Inflammatory macrophage treated with lipopolysaccharide for 1 hour (primary cell): ENCODE results near the gene SIRT3.

Experiments
- DNase-seq, 2 donors: peaks; one replicate each; pipeline ENCODE4 v3.0.0-alpha.2; 2020 to 2022

The SIRT3 gene

GRCh38 chr11:235997-236773, at the start of gene SIRT3:
SIRT3 (minus strand) TSS chr11:236342; CDS start chr11:236328, 14 bp downstream.
- DNase-seq: peak; percentile 6

DNA sequence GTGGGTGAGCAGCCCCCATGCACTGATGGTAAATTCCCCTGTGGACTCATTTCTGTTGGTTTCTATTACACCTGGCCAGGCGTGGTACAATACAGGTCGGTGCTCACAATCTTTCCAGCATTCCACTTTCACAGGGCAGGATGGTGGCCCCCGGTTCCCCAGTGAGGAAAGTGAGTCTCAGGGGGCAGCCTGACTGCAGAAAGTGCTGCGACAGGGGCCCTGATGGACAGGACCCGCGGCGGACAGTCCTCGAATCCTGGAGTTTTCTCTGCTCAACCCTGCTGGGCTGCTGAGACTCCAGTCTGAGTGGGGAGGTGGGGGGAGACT, 49.7 kb upstream of the SIRT3 start:
- no peak for DNase-seq

DNA sequence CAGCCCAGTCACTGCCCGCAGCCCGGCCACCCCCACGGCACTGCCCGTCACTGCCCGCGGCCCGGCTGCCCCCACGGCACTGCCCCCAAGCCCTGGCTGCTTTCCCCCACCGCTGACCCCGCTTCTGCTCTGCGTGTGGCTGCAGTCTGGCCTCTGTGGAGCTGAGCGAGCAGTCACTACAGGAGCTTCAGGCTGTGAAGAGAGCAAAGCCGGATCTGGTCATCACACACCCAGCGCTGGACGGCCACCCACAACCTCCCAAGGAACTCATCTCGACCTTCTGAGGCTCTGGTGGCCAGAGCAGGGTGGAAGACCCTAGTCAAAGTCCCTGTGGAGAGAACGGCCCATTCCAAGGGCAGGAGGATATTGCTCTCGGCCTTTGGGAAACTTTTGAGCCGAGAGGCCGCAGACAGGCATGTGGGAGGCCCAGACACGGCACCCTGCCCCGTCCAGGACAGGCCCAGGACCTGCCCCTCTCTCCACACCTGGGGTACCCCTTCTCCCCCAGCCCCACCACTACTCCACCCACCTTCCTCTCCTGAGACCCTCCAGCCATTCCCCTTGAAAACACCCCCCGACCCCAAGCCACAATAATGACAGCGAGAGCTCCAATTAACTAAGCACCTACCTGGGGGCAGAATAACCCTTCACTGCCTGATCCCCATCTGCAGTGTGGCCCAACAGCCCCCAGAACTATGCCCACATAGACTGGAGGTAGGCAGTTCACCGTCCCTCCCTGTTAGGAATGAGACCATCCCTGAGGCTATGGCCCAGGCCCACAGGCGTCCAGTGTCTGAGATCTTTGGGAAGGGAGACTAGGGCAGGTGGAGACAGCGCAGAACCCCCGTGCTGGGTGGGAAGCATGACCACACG, 49.1 kb upstream of the SIRT3 start:
- no peak for DNase-seq

DNA sequence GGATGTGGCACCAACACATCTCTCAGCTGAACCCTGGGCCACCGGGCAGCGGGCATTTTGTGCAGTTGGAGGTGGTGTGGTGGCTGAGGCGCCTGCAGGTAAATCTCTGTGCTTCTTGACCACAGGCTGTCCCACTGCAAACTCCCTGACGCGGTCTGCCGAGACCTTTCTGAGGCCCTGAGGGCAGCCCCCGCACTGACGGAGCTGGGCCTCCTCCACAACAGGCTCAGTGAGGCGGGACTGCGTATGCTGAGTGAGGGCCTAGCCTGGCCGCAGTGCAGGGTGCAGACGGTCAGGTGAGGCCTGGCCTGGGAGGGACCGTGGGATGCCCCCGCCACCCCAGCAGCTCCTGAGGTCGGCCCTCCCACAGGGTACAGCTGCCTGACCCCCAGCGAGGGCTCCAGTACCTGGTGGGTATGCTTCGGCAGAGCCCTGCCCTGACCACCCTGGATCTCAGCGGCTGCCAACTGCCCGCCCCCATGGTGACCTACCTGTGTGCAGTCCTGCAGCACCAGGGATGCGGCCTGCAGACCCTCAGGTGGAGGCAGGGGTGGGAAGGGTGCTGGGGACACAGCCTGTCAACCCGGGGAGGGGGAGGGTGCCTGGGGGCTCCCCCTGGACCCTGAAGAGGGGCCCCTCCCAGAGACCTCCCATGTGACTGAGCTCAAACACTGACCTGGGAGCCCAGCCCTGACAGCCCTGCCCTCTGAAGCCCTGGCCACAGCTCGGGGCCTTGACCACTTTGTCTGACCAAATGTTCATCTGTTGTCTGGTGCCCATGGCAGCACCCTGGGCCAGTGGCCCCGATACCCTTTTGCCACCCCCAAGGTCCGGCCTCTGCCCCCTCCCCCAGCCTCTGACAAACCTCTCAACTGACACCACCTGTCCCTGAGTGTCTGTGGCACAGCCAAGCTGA, 48.2 kb upstream of the SIRT3 start:
- no peak for DNase-seq

GRCh38 chr11:283405-284104, 47.4 kb upstream of the SIRT3 start:
- DNase-seq: no peak

DNA sequence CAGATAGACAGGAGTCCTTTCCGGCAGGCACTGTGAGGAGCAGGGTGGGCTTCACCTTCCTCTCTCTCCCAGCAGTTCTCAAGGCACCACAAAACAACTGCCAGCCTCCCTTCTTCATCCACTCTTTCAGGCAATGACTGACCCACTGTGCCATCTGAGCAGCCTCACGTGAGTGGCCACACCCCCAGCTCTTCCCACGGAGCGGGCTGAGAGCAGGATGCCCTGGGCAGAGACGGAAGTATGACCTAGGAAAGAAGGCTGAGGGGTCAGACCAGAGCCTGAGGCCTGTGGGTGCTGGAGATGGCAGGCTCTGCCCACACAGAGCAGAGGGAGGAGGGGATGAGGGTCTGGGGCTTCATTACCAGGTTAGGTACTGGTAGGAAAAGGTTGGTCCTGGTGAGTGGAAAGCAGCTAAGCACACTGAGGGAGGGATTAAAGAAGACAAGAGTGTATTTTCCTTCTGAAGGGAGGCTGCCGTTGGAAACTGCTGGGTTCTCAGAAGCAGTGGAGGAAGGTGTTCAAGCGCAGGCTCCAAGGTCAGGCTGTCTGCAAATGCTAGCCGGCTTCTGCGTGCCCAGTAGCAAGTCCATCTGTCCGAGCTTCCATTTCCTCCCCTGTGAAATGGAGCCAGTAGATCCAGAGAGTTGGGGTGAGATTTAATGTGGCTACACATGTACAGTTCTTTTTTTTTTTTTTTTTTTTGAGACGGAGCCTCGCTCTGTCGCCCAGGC, 46.7 kb upstream of the SIRT3 start:
- no peak for DNase-seq

GRCh38 chr11:282171-282570, 46.0 kb upstream of the SIRT3 start:
- no peak for DNase-seq

DNA sequence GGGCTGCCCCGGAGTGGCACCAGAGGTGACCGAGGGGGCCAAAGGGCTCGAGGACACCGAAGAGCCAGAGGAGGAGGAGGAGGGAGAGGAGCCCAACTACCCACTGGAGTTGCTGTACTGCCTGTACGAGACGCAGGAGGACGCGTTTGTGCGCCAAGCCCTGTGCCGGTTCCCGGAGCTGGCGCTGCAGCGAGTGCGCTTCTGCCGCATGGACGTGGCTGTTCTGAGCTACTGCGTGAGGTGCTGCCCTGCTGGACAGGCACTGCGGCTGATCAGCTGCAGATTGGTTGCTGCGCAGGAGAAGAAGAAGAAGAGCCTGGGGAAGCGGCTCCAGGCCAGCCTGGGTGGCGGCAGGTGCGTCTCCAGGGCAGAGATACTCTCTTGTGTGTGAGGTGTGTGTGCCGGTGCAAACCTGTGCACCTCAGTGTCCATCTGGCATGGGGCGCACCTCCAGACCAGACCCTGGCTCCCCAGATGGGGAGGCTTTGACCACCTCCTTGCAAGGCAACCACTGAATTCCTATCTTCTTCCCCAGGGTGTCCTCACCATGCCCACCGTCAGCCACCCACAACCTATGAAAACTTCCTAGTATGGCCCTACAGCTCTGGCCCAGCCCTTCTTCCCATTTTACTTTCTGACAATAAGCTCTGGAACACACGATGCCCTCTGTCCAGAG, 45.5 kb upstream of the SIRT3 start:
- DNase-seq: no peak

DNA sequence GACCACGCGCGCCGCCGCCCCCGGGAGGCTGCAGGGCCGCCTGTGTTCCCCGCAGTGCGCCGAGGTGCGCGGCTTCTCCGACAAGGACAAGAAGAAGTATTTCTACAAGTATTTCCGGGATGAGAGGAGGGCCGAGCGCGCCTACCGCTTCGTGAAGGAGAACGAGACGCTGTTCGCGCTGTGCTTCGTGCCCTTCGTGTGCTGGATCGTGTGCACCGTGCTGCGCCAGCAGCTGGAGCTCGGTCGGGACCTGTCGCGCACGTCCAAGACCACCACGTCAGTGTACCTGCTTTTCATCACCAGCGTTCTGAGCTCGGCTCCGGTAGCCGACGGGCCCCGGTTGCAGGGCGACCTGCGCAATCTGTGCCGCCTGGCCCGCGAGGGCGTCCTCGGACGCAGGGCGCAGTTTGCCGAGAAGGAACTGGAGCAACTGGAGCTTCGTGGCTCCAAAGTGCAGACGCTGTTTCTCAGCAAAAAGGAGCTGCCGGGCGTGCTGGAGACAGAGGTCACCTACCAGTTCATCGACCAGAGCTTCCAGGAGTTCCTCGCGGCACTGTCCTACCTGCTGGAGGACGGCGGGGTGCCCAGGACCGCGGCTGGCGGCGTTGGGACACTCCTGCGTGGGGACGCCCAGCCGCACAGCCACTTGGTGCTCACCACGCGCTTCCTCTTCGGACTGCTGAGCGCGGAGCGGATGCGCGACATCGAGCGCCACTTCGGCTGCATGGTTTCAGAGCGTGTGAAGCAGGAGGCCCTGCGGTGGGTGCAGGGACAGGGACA, 44.8 kb upstream of the SIRT3 start:
- DNase-seq: no peak

DNA sequence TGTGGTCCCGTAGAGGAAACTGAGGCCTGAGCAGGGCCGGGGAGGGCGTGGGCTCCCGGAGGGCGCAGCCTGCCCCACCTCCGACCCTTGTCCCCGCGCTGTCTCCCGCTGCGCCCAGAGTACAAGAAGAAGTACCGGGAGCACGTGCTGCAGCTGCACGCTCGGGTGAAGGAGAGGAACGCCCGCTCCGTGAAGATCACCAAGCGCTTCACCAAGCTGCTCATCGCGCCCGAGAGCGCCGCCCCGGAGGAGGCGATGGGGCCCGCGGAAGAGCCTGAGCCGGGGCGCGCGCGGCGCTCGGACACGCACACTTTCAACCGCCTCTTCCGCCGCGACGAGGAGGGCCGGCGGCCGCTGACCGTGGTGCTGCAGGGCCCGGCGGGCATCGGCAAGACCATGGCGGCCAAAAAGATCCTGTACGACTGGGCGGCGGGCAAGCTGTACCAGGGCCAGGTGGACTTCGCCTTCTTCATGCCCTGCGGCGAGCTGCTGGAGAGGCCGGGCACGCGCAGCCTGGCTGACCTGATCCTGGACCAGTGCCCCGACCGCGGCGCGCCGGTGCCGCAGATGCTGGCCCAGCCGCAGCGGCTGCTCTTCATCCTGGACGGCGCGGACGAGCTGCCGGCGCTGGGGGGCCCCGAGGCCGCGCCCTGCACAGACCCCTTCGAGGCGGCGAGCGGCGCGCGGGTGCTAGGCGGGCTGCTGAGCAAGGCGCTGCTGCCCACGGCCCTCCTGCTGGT, 44.0 kb upstream of the SIRT3 start:
- DNase-seq: no peak

- no peak for DNase-seq
Observed at GRCh38 chr11:279040-279965, 43.2 kb upstream of the SIRT3 start.

- no peak for DNase-seq
Observed at GRCh38 chr11:278001-278951, 42.1 kb upstream of the SIRT3 start, which contains the start of gene NLRP6. NLRP6 (plus strand) TSS chr11:278407; CDS start chr11:278570, 163 bp downstream.

DNA sequence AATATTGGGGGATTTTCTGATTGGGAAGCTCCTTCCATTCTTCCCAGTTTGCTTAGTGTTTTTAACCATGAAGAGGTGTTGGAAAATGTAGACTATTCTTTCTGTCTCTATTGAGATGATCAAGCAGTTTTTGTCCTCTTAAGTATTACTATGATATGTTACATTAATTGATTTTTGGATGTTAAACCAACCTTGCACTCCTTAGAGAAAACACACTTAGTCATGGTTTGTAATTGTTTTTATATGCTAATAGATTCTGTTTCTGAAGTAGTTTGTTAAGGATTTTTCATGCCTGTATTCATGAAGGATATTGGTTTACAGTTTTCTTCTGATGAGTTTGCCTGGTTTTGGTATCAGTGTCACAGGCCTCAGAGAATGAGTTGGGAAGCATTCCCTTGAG, 40.1 kb upstream of the SIRT3 start:
- DNase-seq: no peak

GRCh38 chr11:272931-273198, 36.7 kb upstream of the SIRT3 start:
- no peak for DNase-seq

DNA sequence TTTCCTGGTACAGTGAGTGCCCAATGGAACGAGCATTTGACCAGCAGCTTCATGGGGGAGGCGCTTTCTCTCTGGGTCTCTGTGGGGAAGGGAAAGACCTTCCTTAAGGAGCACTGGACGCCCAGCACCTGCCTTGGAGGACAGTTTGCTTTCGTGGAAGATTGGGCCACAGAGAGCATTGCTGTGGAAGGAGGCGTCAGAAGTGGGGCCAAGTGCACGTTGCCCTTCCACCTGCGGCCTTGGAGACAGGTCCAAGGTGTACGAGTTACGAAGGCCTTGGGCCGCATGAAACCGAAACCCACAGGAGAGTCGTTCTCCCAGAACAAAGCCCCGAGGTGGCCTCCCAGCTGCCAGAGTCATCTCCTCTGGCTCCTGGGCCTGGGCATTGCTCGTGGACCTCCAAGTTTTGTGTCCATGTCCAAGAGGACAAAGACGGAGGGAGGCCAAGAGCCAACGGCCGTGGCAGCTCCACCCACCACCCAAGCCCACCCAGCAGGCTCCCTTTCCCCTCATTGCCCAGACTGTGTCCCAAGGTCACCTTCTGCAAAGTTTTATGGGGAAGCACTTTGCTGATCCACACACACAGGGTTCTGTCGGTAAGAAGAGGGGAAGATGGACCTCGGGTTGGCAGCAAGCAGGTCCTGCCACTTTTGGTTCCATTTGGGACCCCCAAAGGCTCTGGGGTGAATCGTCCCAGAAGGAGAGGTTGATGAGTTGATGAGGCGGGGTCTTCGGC, 36.2 kb upstream of the SIRT3 start:
- no peak for DNase-seq

- no peak for DNase-seq
Observed at GRCh38 chr11:271319-271715, 35.2 kb upstream of the SIRT3 start.
